LoVo (cell line): Measurements from ENCODE around the gene LRRC46.

Source experiments
- DNase-seq: peaks from one replicate; pipeline ENCODE4 v3.0.0-alpha.2; 2016; ENCODE audit warnings: low spot score

Gene LRRC46

GRCh38 chr17:47878203-47879027 lies 46.9 kb downstream of the LRRC46 start:
- no peak for DNase-seq

GRCh38 chr17:47879028-47879585 lies 47.6 kb downstream of the LRRC46 start:
- DNase-seq: no peak

GRCh38 chr17:47879776-47880454 lies 48.4 kb downstream of the LRRC46 start:
- DNase-seq: no peak

DNA sequence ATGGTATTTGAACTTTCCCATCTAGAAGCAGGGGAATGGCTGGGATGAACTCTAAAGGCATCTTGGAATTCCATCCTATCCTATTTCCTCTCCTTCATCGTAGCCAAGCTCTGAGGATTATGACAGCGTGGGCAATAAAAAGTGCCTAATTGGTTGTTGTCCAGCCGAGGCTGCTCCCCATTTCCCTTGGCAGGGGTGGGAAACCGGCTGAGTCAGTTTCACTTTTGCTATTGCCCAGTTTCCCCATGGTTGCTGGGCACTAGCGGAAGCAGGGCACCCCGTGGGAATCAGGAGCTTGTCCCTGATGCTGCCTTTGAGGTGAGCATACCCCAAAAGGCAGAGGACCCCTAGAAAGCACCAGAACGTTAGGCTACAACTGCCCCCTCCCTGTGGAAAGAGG lies 50.8 kb downstream of the LRRC46 start:
- peak; percentile 63 for DNase-seq

GRCh38 chr17:47882695-47883588 lies 51.5 kb downstream of the LRRC46 start:
- no peak for DNase-seq

GRCh38 chr17:47883589-47884426 lies 52.3 kb downstream of the LRRC46 start:
- DNase-seq: no peak

DNA sequence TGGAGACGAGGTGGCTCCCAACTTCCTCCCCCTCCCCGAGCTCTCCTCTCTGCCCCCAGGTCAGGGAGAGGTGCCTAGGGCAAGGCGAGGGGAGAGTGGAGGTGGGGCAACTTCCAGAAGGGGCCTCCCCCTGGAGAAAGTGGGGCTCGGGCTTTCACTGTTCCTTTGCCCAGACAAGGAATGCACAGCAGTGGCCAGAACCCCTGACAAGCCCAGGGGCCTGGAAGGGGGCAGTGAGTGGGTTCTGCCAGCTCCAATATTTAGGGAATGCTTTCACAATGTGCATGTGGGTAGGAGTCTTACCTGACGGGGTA lies 52.9 kb downstream of the LRRC46 start:
- DNase-seq: no peak

- no peak for DNase-seq
These were observed 53.6 kb downstream of the LRRC46 start for GRCh38 chr17:47884905-47885730.
